Activated CD8-positive, alpha-beta memory T cell treated with anti-CD3 and anti-CD28 coated beads for 36 hours (primary cell): Measurements from ENCODE around the gene STRBP. TPM values are rescaled to one million over a fixed set of nuclear protein-coding genes. Genes with fewer than 3 reads are reported as not detected.
"Not testable (repeated sequence)": the region's sequence is repeated elsewhere in the genome, so short reads cannot be mapped to it uniquely, and the experiment has no call there.

Experiments
- CTCF ChIA-PET: fragments of 350-600 bp; sonication (Branson Sonifier 250); formaldehyde crosslinking; loops from one replicate; lab custom pipeline; 2021; ENCODE audit warnings: antibody characterized with exemption; lab: Charles Lee
- POLR2A ChIA-PET: fragments of 350-600 bp; sonication (Branson Sonifier 250); formaldehyde crosslinking; loops from one replicate; lab custom pipeline; 2021; ENCODE audit warnings: antibody characterized with exemption; lab: Charles Lee
- total RNA-seq, 2 experiments: library from RNA; stranded (reverse); gene quantifications; one replicate each; pipeline ENCODE4 v1.2.3, GENCODE V29; 2021

The STRBP gene
- total RNA-seq, 2 experiments from 2014 or later = 42.2 to 44.2 TPM

DNA sequence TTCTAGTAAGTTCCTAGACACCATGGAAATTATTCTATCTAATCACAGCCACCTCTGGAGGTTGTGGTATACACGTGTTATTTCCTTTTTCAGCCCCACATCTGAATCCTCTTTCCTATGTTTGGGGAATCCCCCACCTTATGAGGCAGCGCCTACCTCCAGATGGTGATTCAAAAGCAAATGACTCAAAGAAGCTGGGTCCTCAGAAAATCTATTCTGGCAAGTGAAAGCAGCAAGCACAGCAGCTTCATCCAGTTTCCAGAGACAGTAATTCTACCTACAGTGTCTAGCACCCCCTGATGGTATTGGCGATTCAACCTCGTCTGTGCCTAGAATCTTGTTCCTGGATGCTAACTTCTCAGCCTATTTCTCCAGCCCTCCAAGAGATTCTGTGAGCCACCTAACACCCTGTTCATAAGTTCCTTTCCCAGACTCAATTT is 43.0 kb downstream of the STRBP start:
- ChIA-PET POLR2A (interaction anchor here (0.6 to 1.5 kb wide), 3 partner anchors 37 to 327 kb away, joined by 5 to 7 read pairs (median 6); no protein-coding TSS in a partner anchor), CTCF (interaction anchor here (0.6 to 1.3 kb wide), 8 partner anchors 23 to 144 kb away, joined by 3 to 6 read pairs (median 3); no protein-coding TSS in a partner anchor)

DNA sequence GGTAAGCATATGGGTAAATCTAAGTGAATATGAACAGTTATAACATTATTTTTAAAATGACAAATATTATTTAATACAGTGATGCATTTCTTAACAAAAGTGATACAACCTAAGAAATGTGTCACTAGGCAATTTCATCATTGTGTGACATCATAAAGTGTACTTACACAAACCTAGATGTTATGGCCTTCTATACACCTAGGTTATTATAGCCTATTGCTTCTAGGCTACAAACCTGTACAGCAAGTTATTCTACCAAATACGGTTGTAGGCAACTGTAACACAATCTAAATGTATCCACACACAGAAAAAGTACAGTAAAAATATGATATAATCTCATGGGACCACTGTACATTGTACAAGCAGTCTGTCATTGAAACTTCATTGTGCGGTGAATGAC is 48.3 kb downstream of the STRBP start:
- ChIA-PET POLR2A (no interaction called here), CTCF (no interaction called here)

DNA sequence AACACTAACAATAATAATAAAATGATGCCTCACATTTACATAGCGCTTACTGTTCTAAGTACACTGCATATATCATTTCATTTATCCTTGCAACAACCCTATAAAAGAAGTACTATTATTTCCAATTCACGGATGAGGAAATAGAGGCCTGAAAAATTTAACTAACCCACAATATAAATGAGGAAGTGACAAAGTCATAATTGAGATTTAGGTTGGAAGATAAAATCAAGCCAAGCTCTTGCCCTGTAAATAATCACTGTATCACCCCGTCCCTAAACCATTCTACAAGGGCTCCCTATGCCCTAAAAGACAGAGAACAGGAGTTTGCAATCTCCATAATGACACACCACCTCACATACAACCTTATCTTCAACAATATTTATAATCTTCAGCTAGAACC is 49.6 kb downstream of the STRBP start:
- CTCF ChIA-PET = interaction anchor here (0.6 kb wide), 1 partner anchor 58 kb away, joined by 4 read pairs; no protein-coding TSS in a partner anchor
- POLR2A ChIA-PET = no interaction called here

DNA sequence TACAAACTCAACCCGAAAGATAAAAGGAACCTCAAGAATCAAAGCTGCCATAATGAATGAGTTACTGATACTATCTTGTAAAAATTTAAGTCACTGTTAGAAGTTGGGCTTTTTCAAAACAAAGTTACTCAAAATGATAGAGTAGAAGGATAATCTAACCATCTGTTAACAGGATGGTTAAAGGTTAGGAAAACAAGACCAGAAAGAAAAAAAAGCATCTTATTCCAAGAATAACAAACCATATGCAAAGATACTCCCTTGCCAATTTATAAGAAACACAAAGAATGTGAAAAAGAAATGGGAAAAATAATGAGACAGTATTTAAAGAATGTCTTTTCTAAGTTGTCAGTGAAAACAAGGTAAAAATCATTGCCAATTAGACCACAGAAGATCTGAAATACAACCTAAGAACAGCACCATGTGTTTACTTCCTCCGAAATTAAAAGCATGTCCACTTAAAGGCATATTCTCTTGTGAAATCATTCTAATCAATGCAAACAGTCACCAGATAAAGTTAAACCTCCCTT is 51.2 kb downstream of the STRBP start:
- CTCF ChIA-PET = no interaction called here
- POLR2A ChIA-PET = no interaction called here

DNA sequence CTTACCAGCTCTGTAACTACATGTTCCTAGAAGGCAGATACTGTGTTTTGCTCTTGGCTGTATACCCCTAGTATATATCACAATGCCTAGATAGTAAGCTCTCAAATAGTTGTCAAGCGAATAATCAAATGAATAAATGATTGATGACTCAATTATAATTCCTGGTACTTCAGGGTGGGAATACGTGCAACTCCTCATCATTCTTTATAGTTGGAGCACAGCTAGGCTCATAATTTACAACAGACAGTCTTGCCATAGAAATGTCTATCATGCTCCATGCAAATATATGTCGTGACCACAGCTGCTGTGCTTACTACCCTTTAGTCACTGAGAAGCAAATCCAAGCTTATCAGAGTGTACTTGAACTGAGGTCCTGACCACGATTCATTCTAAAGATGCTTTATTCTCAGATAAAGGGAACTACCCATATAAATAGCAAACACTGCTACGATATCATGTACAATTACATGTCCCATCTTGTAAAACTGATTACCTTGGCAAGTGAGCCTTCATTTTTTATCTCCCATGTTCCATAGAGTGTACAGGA is 52.1 kb downstream of the STRBP start:
- ChIA-PET CTCF (interaction anchor here (0.6 kb wide), 1 partner anchor 9 kb away, joined by 3 read pairs; no protein-coding TSS in a partner anchor), POLR2A (no interaction called here)

DNA sequence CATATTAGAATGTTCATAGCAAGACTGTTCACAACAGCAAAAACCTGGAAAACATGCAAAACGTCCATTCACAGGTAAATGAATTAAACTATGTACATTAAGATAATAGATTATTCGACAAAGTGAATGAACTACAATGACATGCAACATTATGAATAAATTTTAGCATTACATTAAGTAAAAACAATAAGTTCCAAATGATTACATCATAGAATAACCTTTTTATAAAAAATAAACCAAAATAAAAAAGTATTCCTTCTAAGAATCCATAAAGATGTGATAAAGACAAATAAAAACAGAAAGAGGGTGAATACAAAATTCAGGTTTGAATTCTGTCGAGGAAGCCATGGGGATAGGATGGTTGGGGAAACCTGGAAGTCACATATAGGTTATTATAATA is 57.3 kb downstream of the STRBP start:
- ChIA-PET POLR2A (no interaction called here), CTCF (no interaction called here)

DNA sequence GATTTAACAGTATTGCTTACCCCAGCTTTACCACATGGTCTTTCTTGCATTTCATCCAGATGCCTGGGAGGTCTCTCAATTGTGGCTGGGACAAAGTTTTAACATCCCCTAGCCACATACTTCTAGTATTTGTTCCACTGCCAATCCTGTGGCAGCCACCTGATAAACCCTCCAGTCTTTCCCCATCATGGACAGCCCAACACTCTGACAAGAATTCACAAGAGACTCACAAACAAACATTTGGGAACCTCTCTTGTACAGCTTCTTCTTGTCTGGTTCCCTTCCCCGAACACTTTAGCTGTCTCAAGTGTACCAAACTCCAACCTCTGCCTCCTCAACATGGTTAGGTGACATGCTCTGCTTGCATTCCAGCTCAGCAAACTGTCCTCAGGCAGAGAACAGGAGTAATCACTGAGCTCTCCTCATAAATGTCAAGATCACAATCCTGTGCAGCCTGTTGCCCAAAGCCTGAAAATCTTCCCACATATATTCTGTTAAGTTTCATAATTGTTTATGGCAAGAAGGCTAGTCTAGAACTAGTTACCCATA is 59.7 kb downstream of the STRBP start:
- ChIA-PET CTCF (no interaction called here), POLR2A (no interaction called here)

DNA sequence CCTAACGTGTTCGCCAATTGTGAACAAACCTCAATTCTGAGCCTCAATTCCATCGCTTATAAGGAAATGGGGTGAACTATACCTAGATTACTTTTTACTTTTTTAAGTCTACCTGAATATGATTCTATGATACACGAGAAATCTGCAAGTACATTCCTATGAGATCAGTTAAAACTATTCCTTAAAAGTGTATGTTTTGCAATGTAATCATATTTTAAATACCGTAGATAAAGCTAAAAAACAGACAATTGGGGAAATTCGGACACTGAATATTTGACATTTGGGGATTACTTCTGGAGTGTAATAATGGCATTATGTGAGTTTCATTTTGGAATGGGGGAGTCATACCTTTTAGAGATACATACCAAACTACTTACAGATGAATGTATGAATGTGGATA is 62.3 kb downstream of the STRBP start:
- ChIA-PET CTCF (no interaction called here), POLR2A (no interaction called here)

DNA sequence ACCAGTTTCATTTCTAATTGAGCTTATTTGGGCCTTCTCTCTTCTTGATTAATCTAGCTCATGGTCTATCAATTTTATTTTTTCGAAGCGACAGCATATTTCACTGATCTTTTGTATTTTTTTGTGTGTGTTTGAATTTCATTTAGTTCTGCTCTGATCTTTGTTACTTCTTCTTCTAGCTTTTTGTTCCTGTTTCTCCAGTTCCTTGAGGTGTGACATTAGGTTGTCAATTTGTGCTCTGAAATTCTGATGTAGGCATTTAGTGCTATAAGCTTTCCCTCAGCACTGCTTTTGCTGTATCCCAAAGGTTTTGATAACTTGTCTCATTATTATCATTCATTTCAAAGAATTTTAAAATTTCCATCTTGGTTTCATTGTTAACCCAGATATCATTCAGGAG is 67.3 kb downstream of the STRBP start:
- CTCF ChIA-PET = no interaction called here
- POLR2A ChIA-PET = no interaction called here

DNA sequence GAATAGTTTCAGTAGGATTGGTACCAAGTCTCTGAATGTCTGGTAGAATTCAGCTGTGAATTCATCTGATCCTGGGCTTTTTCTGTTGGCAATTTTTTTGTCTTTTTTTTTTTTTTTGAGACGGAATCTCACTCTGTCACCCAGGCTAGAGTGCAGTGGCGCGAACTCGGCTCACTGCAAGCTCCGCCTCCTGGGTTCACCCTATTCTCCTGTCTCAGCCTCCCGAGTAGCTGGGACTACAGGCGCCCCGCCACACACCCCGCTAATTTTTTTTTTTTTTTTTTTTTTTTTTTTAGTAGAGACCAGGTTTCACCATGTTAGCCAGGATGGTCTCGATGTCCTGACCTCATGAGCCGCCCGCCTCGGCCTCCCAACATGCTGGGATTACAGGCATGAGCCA is 67.9 kb downstream of the STRBP start:
- POLR2A ChIA-PET, CTCF ChIA-PET: not testable (repeated sequence)

DNA sequence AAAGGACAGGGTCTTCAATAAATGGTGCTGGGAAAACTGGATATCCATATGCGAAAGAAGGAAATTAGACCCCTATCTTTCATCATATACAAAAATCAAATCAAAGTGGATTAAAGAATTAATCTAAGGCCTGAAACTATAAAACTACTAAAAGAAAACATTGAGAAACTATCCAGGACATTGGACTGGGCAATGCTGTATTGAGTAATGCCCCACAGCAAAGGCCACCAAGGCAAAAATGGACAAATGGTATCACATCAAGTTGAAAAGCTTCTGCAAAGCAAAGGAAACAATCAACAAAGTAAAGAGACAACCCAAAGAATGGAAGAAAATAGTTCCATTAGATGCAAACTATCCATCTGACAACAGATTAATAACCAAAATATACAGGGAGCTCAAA is 72.3 kb downstream of the STRBP start:
- POLR2A ChIA-PET = no interaction called here
- CTCF ChIA-PET = no interaction called here

DNA sequence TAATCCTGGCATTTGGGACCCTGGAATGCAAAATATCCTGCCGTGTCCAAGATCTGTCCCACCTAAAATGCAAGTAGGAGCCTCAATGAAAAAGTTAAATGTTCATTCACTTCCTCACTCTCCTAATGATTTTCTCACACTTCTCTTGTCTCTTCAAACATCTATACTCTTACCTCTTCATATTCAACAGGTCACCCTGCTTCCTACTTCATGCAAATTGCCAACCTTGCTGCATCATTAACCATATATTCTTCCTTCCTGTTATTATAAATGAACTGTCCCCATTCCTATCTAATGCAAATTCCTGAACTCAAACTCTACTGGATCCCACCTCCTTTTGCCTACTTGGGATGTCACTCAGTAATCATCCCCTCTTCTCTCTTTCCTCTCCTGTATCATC is 74.4 kb downstream of the STRBP start:
- ChIA-PET CTCF (no interaction called here), POLR2A (no interaction called here)

DNA sequence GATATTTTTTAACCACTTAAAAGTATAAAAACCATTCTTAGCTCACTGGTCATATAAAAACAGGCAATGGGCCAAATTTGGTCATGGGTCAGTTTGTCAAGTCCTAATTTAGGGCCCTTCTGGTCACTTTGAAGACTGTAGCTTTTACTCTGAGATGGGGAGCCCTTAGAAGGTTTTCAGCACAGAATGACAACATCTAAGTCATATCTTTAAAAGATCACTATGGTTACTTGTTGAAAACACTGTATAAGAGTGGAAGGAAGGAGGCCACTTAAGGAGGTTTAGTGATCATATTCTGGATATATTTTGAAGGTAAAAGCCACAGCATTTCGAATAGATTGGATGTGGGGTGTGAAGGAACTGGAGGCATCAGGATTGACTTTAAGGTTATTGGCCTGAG is 76.7 kb downstream of the STRBP start:
- ChIA-PET POLR2A (no interaction called here), CTCF (no interaction called here)

DNA sequence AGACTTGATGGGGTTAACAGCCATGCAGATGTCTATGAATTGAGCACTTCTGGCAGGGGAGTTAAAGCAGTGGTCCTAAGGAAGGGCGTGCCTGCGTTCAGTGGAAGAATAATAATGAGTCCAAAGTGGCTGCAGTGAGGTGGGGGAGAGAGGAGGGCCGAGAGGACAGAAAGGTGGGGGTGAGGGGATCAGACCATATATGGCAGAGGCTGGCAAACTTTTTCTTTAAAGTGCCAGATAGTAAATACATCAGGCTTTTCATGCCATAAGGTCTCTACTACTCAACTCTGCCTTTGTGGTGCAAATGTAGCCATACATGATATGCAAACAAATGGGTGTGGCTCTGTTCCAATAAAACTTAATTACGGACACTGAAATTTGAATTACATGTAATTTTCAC is 77.1 kb downstream of the STRBP start:
- CTCF ChIA-PET = no interaction called here
- POLR2A ChIA-PET = no interaction called here

DNA sequence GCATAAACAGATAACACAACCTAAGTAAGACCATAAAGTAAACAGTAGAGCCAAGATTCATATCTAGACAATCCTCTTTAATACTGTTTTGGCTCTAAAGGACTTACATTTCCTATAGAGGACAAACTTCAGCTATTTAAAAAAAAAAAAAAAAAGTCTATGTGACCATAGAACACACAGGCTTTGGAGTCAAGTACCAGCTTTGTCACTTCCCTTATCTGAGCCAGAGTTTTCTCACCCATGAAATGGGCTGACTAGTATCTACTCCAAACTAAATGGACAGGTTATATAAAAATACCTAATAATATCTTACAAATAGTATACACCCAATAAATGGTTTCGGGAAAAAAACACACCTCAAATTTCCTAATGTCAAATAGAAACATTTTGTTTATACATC is 81.3 kb downstream of the STRBP start:
- ChIA-PET POLR2A (no interaction called here), CTCF (no interaction called here)

DNA sequence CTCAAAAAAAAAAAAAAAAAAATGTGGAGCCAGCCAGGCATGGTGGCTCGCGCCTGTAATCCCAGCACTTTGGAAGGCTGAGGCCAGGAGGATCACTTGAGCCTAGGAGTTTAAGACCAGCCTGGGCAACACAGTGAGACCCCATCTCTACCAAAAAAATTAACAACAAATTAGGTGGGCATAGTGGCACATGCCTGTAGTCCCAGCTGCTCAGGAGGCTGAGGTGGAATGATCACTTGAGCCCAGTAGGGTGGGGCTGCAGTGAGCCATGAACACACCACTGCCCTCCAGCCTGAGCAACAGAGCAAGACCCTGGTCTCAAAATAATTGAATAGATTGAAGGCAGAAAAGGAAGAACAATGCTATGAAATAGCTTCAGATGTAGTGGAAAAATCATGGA is 82.4 kb downstream of the STRBP start:
- POLR2A ChIA-PET = interaction anchor here (0.7 kb wide), 1 partner anchor 42 kb away, joined by 4 read pairs; no protein-coding TSS in a partner anchor
- CTCF ChIA-PET = interaction anchor here (0.7 kb wide), 1 partner anchor 502 kb away, joined by 4 read pairs; no protein-coding TSS in a partner anchor

DNA sequence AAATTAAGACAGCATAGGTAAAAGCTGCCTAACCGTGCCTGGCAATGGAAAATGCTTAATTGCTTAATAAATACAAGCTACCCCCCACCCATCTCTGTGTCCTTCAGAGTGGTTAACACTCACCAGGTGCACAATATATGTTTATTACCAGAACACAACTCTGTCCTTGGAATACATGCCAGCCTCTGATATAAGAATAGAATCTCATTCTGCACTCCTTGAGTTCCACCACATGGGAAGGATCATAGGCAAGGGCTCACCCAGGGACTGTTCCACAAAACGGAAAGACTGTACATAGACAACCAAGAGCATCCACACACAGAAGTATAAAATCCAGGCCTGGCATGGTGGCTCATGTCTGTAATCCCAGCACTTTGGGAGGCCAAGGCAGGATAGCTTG is 91.4 kb downstream of the STRBP start:
- ChIA-PET POLR2A (no interaction called here), CTCF (no interaction called here)

DNA sequence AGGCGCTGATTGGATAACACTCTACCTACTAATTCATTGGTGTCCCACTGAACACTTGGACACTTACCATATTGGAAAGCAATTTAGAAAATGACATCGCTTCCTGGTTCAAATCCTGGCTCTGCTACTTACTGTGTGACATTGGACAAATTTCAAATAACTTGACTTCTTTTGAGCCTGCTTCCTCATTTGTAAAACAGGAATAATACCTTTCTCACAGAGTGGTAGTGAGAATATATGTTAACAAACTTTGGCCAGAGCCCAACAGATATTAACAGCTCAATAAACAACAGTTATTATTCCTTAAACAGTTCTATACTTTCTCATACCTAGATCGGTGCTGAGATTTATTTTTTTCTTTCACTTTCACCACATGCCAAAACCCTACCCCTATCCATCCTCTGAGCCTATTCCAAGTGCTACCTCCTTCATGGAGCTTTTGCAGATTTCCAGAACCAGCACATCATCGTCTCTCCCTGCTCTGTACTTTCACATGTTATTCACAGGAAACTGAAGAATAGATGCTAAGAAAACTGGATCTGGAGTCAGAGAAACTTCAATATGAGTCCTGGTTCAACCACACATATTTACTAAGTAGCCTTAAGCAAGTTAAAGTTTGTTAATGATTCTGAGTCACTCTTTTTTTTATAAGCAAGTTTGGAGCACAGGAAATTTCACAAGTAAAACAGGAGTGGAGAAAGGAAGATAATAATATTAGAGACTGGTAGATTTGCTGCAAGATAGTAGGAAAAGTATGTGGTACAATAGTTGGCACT is 92.3 kb downstream of the STRBP start:
- CTCF ChIA-PET = interaction anchor here (0.6 kb wide), 1 partner anchor 530 kb away, joined by 3 read pairs; no protein-coding TSS in a partner anchor
- POLR2A ChIA-PET = no interaction called here

DNA sequence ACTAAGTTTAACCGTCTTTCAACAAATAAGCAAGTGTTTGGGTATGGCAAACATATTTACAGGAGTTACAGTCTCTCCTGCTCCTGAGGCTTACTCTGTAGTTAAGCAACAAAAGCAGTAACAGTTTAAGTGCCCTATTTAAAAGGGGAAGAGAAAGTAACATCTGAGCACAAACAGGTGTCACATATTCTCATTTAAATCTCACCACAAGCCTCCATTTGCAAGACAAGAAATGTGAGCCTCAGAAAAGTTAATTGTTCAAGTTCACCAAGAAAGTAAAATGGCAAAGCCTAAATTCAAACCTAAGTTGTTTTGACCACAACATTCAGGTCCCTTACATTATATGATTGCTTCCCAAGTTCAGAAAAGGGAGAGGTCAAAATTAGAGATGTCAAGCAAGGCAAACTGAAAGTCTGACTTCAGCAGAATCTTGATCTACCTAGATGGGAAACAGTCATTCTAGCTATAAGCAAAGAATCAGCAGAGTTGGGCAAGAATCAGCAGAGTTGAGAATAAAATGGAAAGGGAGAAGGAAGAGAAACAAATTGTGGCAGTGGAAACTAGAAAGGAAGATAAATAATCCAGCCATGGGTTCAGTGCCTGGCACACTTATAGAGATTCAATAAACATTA is 93.4 kb downstream of the STRBP start:
- CTCF ChIA-PET = no interaction called here
- POLR2A ChIA-PET = no interaction called here

DNA sequence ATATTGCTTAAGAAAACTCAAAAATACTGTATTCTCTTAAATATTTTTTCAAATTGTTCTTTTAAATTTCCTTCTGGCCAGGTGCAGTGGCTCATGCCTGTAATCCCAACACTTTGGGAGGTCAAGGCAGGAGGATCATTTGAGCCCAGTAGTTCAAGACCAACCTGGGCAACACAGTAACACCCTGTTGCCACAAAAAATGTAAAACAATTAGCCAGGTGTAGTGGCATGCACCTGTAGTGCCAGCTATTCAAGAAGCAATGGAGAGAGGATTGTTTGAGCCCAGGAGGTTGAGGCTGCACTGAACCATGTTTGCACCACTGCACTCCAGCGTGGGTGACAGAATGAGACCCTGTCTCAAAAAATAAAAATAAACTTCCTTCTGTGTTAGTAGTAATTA is 94.3 kb downstream of the STRBP start:
- CTCF ChIA-PET = no interaction called here

More for the DNA sequence above, 94.3 kb downstream of the STRBP start:
- POLR2A ChIA-PET = no interaction called here
